GM12878 (cell line): ENCODE measurements around the gene MEIS2.

Experiments used
- CHD2 ChIP-seq: IDR thresholded peaks from 2 replicates; pipeline ENCODE4 v1.6.1; 2011; ENCODE audit warnings: low read depth, low read length, improper control_type of control experiment, borderline replicate concordance
- CTCF ChIP-seq, 3 experiments: IDR thresholded peaks in 2 of 3; conservative IDR thresholded peaks in 1 of 3; 2 replicates each; pipeline ENCODE4 v1.5.1; 2011; ENCODE audit warnings: low read depth in 3 of 3, low read length in 3 of 3, mild to moderate bottlenecking in 3 of 3, control low read depth in 2 of 3, moderate library complexity in 2 of 3, inconsistent platforms in 1 of 3, mixed read lengths in 1 of 3; ENCODE audit not compliant: control insufficient read depth in 2 of 3, insufficient read depth in 1 of 3; ENCODE audit errors: extremely low read depth in 1 of 3
- EZH2 ChIP-seq: IDR thresholded peaks from 2 replicates; pipeline ENCODE4 v1.6.1; 2012; ENCODE audit warnings: low read depth, mild to moderate bottlenecking, control low read depth, inconsistent platforms, low read length, borderline replicate concordance; ENCODE audit not compliant: control insufficient read depth
- PAX8 ChIP-seq: fragments of 450-650 bp; IDR thresholded peaks from 2 replicates; pipeline ENCODE4 v1.6.1; 2017; ENCODE audit warnings: mild to moderate bottlenecking, moderate library complexity
- ZNF384 ChIP-seq: IDR thresholded peaks from 2 replicates; pipeline ENCODE4 v1.6.1; 2012; ENCODE audit warnings: low read depth, mild to moderate bottlenecking, low read length, improper control_type of control experiment, borderline replicate concordance

- TF ChIP-seq PAX8 (no peak), CTCF (IDR thresholded peaks at IDR 0.05 in 2 of 3, conservative IDR thresholded peaks at IDR 0.05 in 1 of 3; ENCODE audit: control insufficient read depth in 2 of 3, extremely low read depth in 1 of 3, insufficient read depth in 1 of 3, low read depth in 3 of 3, low read length in 3 of 3) (no peak), CHD2 (no peak), ZNF384 (no peak), EZH2 (no peak)
These were observed 160.1 kb downstream of the MEIS2 start for GRCh38 chr15:36940219-36940618.
